Transverse colon (tissue), 4 donors: Measurements from ENCODE around the gene ATP11A. TPM values are rescaled to one million over a fixed set of nuclear protein-coding genes. Genes with fewer than 3 reads are reported as not detected.

Experiments used
- DNase-seq: peaks from one replicate; pipeline ENCODE4 v3.0.0-alpha.2; 2019
- H3K27ac ChIP-seq, 4 donors: fragments of 200-600 bp; sonication (generic); 2 replicates each; pipeline ENCODE4 v1.5.1; 2016 to 2018; ENCODE audit warnings: inconsistent platforms in 4 of 4
- H3K27me3 ChIP-seq: fragments of 200-600 bp; sonication (generic); 2 replicates; pipeline ENCODE4 v1.5.1; 2017; ENCODE audit warnings: inconsistent platforms
- H3K36me3 ChIP-seq, 4 donors: fragments of 200-600 bp; sonication (generic); 2 replicates each; pipeline ENCODE4 v1.5.1; 2017 to 2019; ENCODE audit warnings: inconsistent platforms in 4 of 4
- H3K4me1 ChIP-seq, 4 donors: fragments of 200-600 bp; sonication (generic); 2 replicates each; pipeline ENCODE4 v1.5.1; 2017 to 2020; ENCODE audit warnings: inconsistent platforms in 4 of 4
- H3K4me3 ChIP-seq, 4 donors: fragments of 200-600 bp; sonication (generic); 1 replicate in 1 of 4; 2 replicates in 3 of 4; pipeline versions ENCODE4 v1.5.1 to v1.6.1; 2017 to 2019; ENCODE audit warnings: inconsistent platforms in 4 of 4
- H3K9me3 ChIP-seq, 2 donors: fragments of 200-600 bp; sonication (generic); 2 replicates each; pipeline ENCODE4 v1.5.1; 2017 to 2019; ENCODE audit warnings: inconsistent platforms in 2 of 2
- CTCF ChIP-seq, 5 experiments: fragments of 200-600 bp in 3 of 5; fragments of 450-650 bp in 2 of 5; sonication (generic) in 3 of 5; IDR thresholded peaks; 1 replicate in 2 of 5; 2 replicates in 3 of 5; pipeline ENCODE4 v1.5.1; 2016 to 2017; ENCODE audit warnings: antibody characterized with exemption in 5 of 5, inconsistent platforms in 3 of 5, mild to moderate bottlenecking in 2 of 5, moderate library complexity in 1 of 5
- EP300 ChIP-seq: sonication (generic); formaldehyde crosslinking; IDR thresholded peaks from one replicate; pipeline ENCODE4 v1.6.1; 2017; ENCODE audit warnings: antibody characterized with exemption, low read depth
- POLR2A ChIP-seq: fragments of 450-650 bp; IDR thresholded peaks from one replicate; pipeline ENCODE4 v1.6.1; 2016; ENCODE audit warnings: antibody characterized with exemption, mild to moderate bottlenecking, moderate library complexity
- POLR2AphosphoS5 ChIP-seq, 3 donors: sonication (generic); formaldehyde crosslinking; IDR thresholded peaks; one replicate each; pipeline ENCODE4 v1.6.1; 2016; ENCODE audit warnings: antibody characterized with exemption in 3 of 3
- WGBS, 2 donors: methylation state at CpG; one replicate each; pipeline ENCODE4 v1.1.5; 2018; ENCODE audit warnings: low coverage in 1 of 2; 5-methylcytosine and 5-hydroxymethylcytosine counted together
- in situ Hi-C, 4 donors: fragments of 200-750 bp; cut with MboI; loops; one replicate each; pipeline versions ENCODE4 v1.15.0 to v1.15.1; 2017; ENCODE audit warnings: low sequenced_read_pairs in 3 of 4, low pct_ligation_motif_present in 1 of 4, low pct_unique_long_range_greater_than_20kb in 1 of 4
- intact Hi-C: fragments of 100-400 bp; cut with DNase I; formaldehyde crosslinking; loops from one replicate; pipeline ENCODE4 v1.15.1; 2023; ENCODE audit warnings: low total_unique reads
- total RNA-seq, 4 donors: library from RNA; depleted of rRNA; stranded (reverse); fragments of >200 nt; gene quantifications; one replicate each; pipeline ENCODE4 v1.1.0, GENCODE V29; 2016

Gene ATP11A
- total RNA-seq, 4 donors from 2014 or later: 10.2 to 17.5 (median 13.3) TPM

DNA sequence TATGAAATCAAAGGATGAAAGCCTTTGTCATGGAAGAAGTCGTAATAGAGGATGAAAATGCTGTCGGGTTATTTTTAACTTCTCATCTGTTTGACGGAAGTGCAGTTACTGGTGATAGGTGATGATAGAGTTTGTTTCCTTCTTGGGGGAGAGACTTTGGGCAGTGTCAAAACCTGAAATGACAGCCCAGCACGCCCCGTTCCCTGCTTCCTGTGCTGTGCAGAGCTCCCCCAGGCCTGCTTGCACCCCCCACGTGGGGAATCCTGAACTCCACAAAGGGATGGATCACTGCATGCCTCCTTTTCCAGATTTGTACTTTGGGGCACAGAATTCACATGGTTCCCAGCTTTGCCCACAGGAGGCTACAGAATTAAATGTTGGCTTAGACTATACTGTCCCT is 102.7 kb downstream of the ATP11A start:
- Histone ChIP-seq H3K9me3 (no peaks in the 10 kb centered on the region), H3K27ac (no peak overlapping the region), H3K27me3 (no peaks in the 10 kb centered on the region), H3K4me1 (no peaks in the 10 kb centered on the region), H3K4me3 (no peak overlapping the region), H3K36me3 (no peaks in the 10 kb centered on the region)
- TF ChIP-seq CTCF (IDR thresholded peaks at IDR 0.05) (no peak), POLR2AphosphoS5 (IDR thresholded peaks at IDR 0.05) (no peak), EP300 (no peak), POLR2A (no peak)
- DNase-seq: no peak
- in situ Hi-C loops (no loop called here), intact Hi-C loops (no loop called here)
- 86 to 90% methylated on average over 6 of the region's 6 CpGs for WGBS, 2 donors

DNA sequence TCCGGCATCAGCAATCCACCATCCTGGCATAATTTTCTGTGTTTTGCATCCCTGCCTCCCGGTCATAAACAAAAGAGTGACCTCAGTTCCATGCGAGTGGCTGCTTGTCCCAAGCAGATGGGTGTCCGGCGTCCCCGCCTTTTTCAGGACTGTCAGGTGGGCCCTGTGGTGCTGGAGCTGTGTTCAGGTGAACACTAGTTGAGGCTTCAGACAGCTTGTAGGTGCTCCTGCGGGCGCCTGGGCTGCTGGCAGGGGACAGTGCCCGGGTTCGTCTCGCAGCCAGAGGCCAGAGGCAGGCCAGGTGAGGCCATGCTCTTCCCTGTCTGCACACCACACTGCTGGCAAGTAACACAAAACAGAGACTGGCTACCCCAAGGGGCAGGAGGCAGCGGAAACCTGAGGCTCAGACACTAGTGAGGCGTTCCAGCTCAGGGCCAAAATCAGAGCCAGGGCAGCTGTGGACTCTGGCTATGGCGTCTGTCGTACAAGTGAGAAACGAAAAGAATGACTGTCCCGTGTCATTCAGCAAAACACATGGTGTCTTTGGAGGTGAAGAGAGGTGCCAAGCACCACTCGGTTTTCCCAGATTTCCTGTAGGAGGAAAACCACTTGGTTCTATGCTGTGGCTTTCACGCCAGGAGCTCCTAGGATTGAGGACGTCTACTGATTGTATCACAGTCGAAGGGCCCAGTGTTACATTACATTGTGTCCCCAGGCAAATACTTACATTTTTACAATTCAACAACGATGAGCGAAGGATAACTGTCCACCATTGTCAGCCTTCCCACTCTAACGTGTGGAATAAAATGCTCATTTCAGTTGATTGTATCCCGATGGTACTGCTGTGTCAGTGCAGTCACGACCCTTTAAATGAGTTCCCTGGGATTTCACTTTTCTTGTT is 104.0 kb downstream of the ATP11A start:
- no peak for DNase-seq
- no peaks in the 10 kb centered on the region for H3K4me1 ChIP-seq
- 96 to 97% methylated on average over 9 to 21 of the region's 26 CpGs for WGBS, 2 donors
- no peaks in the 10 kb centered on the region for H3K27me3 ChIP-seq
- in situ Hi-C loops (no loop called here), intact Hi-C loops (no loop called here)
- no peaks in the 10 kb centered on the region for H3K36me3 ChIP-seq
- H3K27ac ChIP-seq: no peak overlapping the region
- H3K4me3 ChIP-seq: no peak overlapping the region
- H3K9me3 ChIP-seq: no peaks in the 10 kb centered on the region
- TF ChIP-seq CTCF (IDR thresholded peaks at IDR 0.05) (no peak), EP300 (no peak), POLR2A (no peak), POLR2AphosphoS5 (IDR thresholded peaks at IDR 0.05) (no peak)

DNA sequence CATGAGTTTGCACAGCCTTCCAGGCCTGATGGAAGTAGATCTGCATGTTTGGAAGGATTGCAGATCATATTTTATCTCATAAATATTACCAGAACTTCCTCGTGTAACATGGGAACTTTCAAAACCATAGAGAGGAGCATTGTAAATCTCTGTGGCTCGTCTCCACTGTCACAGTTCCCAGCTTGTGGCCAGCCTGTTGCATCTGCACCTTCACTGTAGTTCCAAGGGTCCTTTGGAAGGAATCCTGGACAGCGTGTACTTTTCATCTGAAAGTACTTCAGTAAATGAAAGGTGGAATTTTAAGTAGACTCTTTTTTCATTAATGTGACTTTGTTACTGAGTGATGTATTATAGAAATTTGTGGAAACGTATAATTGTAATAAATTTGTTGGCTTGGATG is 105.4 kb downstream of the ATP11A start:
- Histone ChIP-seq H3K36me3 (no peaks in the 10 kb centered on the region), H3K9me3 (no peaks in the 10 kb centered on the region), H3K27ac (no peak overlapping the region), H3K4me3 (no peak overlapping the region), H3K27me3 (no peaks in the 10 kb centered on the region), H3K4me1 (no peaks in the 10 kb centered on the region)
- no peak for DNase-seq
- TF ChIP-seq EP300: no peak
- no peak for TF ChIP-seq POLR2A
- no peak for TF ChIP-seq CTCF (IDR thresholded peaks at IDR 0.05)
- TF ChIP-seq POLR2AphosphoS5 (IDR thresholded peaks at IDR 0.05): no peak
- intact Hi-C loops (no loop called here), in situ Hi-C loops (no loop called here)
- WGBS, 2 donors: 79 to 94% methylated on average over 3 to 4 of the region's 4 CpGs

- TF ChIP-seq EP300 (no peak), POLR2AphosphoS5 (IDR thresholded peaks at IDR 0.05) (no peak), POLR2A (no peak)
- no peak overlapping the region for H3K4me3 ChIP-seq
- H3K36me3 ChIP-seq: no peaks in the 10 kb centered on the region
- DNase-seq: no peak
- H3K27ac ChIP-seq: no peak overlapping the region
- H3K4me1 ChIP-seq: no peaks in the 10 kb centered on the region
- H3K27me3 ChIP-seq: no peaks in the 10 kb centered on the region
- no peaks in the 10 kb centered on the region for H3K9me3 ChIP-seq
- in situ Hi-C loops: no loop called here
- intact Hi-C loops: no loop called here
- WGBS, 2 donors: 97 to 100% methylated on average over 2 to 9 of the region's 9 CpGs
Measured at GRCh38 chr13:112796190-112796915, 106.5 kb downstream of the ATP11A start.
